Measurements from ENCODE around the gene IL4I1. TPM values are rescaled to one million over a fixed set of nuclear protein-coding genes. Genes with fewer than 3 reads are reported as not detected.

Gene IL4I1
- total RNA-seq, 1 experiment from 2014 or later: 1.5 TPM

DNA sequence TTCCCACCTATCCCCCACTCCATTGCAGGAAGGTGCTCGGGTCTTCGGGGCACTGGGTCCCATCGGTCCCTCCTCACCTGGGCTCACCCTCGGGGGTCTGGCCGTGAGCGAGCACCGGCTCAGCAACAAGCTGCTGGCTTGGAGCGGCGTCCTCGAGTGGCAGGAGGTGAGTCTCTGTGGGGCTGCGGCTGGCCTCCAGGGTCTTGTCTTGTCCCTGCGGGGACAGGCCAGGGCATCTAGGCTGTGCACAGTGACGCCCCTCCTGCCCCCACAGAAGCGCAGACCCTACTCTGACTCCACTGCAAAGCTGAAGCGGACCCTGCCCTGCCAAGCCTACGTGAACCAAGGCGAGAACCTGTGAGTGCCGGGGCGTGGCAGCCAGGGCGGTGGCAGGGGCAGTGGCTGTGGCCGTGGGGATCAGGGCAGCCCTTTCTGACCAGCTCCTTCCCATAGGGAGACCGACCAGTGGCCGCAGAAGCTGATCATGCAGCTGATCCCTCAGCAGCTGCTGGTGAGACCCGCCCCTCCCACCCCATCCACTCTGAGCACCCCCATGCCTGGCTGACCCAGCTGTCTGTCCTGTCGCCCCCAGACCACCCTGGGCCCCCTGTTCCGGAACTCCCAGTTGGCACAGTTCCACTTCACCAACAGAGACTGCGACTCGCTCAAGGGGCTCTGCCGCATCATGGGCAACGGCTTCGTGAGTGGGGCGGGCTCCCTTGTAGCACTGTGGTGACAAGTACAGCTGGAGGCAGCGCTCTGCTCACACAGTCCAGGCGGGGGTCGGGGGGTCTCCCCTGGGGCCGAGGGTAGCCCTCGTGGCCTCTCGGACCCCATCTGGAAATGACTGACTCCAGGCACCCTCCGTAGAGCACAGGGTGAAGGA, 42.1 kb downstream of the IL4I1 start:
- ATAC-seq (no peak), DNase-seq (ENCODE audit: low read depth, low spot score) (no peak)
- Histone ChIP-seq H3K36me3 (ENCODE audit: control insufficient read depth, insufficient read depth, low read length) (no peaks in the 10 kb centered on the region), H3K4me1 (ENCODE audit: control insufficient read depth, insufficient read depth, low read length) (peaks cover 28% of the 10 kb centered on the region), H3K27ac (ENCODE audit: low read length) (peak overlapping the region; percentile 23; the same call in 1 of the 2 replicates), H3K27me3 (ENCODE audit: control insufficient read depth, insufficient read depth, low read length) (no peaks in the 10 kb centered on the region), H3K4me3 (ENCODE audit: low read depth in 2 of 2, low read length in 2 of 2) (no peak overlapping the region), H3K9me3 (ENCODE audit: control insufficient read depth, insufficient read depth, low read depth, low read length) (no peaks in the 10 kb centered on the region)
- ChIA-PET CTCF (no interaction called here), POLR2A (no interaction called here)
- intact Hi-C loops (cut with micrococcal nuclease; ENCODE audit: unreplicated experiment) (no loop called here), in situ Hi-C loops (cut with HindIII; ENCODE audit: low pct_unique_long_range_greater_than_20kb, low sequenced_read_pairs) (no loop called here)
- TF ChIP-seq TCF7L2 (IDR thresholded peaks at IDR 0.05; ENCODE audit: low read depth, low read length) (no peak), POLR2AphosphoS5 (IDR thresholded peaks at IDR 0.05; ENCODE audit: low read depth, low read length) (no peak), SIN3A (IDR thresholded peaks at IDR 0.05; ENCODE audit: borderline replicate concordance, insufficient read depth, low read depth, low read length) (no peak)
- TF ChIP-seq, protein P1, sequence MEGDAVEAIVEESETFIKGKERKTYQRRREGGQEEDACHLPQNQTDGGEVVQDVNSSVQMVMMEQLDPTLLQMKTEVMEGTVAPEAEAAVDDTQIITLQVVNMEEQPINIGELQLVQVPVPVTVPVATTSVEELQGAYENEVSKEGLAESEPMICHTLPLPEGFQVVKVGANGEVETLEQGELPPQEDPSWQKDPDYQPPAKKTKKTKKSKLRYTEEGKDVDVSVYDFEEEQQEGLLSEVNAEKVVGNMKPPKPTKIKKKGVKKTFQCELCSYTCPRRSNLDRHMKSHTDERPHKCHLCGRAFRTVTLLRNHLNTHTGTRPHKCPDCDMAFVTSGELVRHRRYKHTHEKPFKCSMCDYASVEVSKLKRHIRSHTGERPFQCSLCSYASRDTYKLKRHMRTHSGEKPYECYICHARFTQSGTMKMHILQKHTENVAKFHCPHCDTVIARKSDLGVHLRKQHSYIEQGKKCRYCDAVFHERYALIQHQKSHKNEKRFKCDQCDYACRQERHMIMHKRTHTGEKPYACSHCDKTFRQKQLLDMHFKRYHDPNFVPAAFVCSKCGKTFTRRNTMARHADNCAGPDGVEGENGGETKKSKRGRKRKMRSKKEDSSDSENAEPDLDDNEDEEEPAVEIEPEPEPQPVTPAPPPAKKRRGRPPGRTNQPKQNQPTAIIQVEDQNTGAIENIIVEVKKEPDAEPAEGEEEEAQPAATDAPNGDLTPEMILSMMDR (IDR thresholded peaks at IDR 0.05): no peak
- TF ChIP-seq, protein P2, sequence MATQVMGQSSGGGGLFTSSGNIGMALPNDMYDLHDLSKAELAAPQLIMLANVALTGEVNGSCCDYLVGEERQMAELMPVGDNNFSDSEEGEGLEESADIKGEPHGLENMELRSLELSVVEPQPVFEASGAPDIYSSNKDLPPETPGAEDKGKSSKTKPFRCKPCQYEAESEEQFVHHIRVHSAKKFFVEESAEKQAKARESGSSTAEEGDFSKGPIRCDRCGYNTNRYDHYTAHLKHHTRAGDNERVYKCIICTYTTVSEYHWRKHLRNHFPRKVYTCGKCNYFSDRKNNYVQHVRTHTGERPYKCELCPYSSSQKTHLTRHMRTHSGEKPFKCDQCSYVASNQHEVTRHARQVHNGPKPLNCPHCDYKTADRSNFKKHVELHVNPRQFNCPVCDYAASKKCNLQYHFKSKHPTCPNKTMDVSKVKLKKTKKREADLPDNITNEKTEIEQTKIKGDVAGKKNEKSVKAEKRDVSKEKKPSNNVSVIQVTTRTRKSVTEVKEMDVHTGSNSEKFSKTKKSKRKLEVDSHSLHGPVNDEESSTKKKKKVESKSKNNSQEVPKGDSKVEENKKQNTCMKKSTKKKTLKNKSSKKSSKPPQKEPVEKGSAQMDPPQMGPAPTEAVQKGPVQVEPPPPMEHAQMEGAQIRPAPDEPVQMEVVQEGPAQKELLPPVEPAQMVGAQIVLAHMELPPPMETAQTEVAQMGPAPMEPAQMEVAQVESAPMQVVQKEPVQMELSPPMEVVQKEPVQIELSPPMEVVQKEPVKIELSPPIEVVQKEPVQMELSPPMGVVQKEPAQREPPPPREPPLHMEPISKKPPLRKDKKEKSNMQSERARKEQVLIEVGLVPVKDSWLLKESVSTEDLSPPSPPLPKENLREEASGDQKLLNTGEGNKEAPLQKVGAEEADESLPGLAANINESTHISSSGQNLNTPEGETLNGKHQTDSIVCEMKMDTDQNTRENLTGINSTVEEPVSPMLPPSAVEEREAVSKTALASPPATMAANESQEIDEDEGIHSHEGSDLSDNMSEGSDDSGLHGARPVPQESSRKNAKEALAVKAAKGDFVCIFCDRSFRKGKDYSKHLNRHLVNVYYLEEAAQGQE (IDR thresholded peaks at IDR 0.05; ENCODE audit: insufficient read depth in 1 of 2, low read depth in 2 of 2, low read length in 1 of 2): no peak
- BruUV-seq (replicated peaks): no TSS peak

DNA sequence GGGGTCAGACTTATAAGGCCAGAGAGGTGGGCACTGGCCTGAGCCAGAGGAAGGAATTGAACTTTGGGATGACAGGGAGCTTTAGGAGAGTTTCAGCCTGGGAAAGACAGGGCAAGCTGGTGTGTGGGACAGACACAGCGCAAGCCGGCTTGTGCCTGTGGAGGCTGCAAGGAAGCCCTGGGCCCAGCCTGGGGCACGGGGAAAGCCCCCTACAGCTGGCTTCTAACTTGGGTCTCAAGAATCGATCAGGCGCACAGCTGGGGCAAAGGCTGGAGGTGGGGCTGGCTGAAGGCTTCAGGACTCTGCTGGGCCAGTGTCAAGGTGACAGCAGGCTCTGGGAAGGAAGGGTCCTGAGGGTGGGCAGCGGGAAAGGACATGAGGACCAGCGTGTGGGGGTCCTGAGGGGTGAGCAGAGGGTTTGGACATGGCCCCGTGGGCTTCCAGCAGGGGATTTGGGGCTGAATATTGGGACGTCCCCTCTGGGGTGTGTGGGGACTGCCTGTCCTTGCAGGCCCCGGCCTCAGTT, 42.8 kb downstream of the IL4I1 start:
- no peak for TF ChIP-seq POLR2AphosphoS5 (IDR thresholded peaks at IDR 0.05; ENCODE audit: low read depth, low read length)
- TF ChIP-seq, protein P2 (IDR thresholded peaks at IDR 0.05; ENCODE audit: insufficient read depth in 1 of 2, low read depth in 2 of 2, low read length in 1 of 2): no peak
- TF ChIP-seq TCF7L2 (IDR thresholded peaks at IDR 0.05; ENCODE audit: low read depth, low read length): no peak
- TF ChIP-seq, protein P1 (IDR thresholded peaks at IDR 0.05): no peak
- TF ChIP-seq SIN3A (IDR thresholded peaks at IDR 0.05; ENCODE audit: borderline replicate concordance, insufficient read depth, low read depth, low read length): no peak
- H3K9me3 ChIP-seq (ENCODE audit: control insufficient read depth, insufficient read depth, low read depth, low read length): no peaks in the 10 kb centered on the region
- intact Hi-C loops (cut with micrococcal nuclease; ENCODE audit: unreplicated experiment) (no loop called here), in situ Hi-C loops (cut with HindIII; ENCODE audit: low pct_unique_long_range_greater_than_20kb, low sequenced_read_pairs) (no loop called here)
- H3K4me3 ChIP-seq (ENCODE audit: low read depth in 2 of 2, low read length in 2 of 2): no peak overlapping the region
- ATAC-seq (no peak), DNase-seq (ENCODE audit: low read depth, low spot score) (no peak)
- H3K27me3 ChIP-seq (ENCODE audit: control insufficient read depth, insufficient read depth, low read length): no peaks in the 10 kb centered on the region
- H3K27ac ChIP-seq (ENCODE audit: low read length): peak overlapping the region; percentile 34; the same call in 1 of the 2 replicates
- peaks cover 22% of the 10 kb centered on the region for H3K4me1 ChIP-seq (ENCODE audit: control insufficient read depth, insufficient read depth, low read length)
- BruUV-seq (replicated peaks): no TSS peak
- POLR2A ChIA-PET: interaction anchor here (0.6 kb wide), 1 partner anchor 190 kb away, joined by 3 read pairs; no protein-coding TSS in a partner anchor
- CTCF ChIA-PET: no interaction called here
- no peaks in the 10 kb centered on the region for H3K36me3 ChIP-seq (ENCODE audit: control insufficient read depth, insufficient read depth, low read length)

Data from Panc1 (cell line).